ENCODE measurements around the gene TMEM8B. TPM values are rescaled to one million over a fixed set of nuclear protein-coding genes. Genes with fewer than 3 reads are reported as not detected.

TMEM8B gene
- total RNA-seq = 2.0 and 2.1 TPM in 2 replicates

GRCh38 chr9:35829084-35829763 is at the start of gene TMEM8B:
TMEM8B (plus strand) TSS chr9:35829228; CDS start chr9:35829448, 220 bp downstream.

GRCh38 chr9:35791297-35791921 is 37.6 kb upstream of the TMEM8B start, which contains the start of gene NPR2:
NPR2 (plus strand) TSS chr9:35791591; CDS start chr9:35792409, 818 bp downstream.

GRCh38 chr9:35812025-35812602 is 16.9 kb upstream of the TMEM8B start, which contains the start of gene SPAG8:
SPAG8 (minus strand) TSS chr9:35812262; CDS start chr9:35812147, 115 bp downstream.

GRCh38 chr9:35814841-35815543 is 14.0 kb upstream of the TMEM8B start, which contains the start of gene HINT2:
HINT2 (minus strand) TSS chr9:35815042; CDS start chr9:35814979, 63 bp downstream.

GRCh38 chr9:35828716-35829083 is 328 bp upstream of the TMEM8B start, which contains the start of gene FAM221B:
FAM221B (minus strand) TSS chr9:35828732; CDS start chr9:35826161, 2,571 bp downstream.

GRCh38 chr9:35870351-35870923 is 41.4 kb downstream of the TMEM8B start, which contains the start of gene OR13J1:
OR13J1 (minus strand) TSS chr9:35870401; CDS start chr9:35870401, 0 bp downstream.

GRCh38 chr9:35905912-35906679 is 77.1 kb downstream of the TMEM8B start, which contains the start of gene HRCT1:
HRCT1 (plus strand) TSS chr9:35906202; CDS start chr9:35906288, 86 bp downstream.

GRCh38 chr9:35909274-35909673 is 80.2 kb downstream of the TMEM8B start, which contains the start of gene SPAAR:
SPAAR (plus strand) TSS chr9:35909490; CDS start chr9:35910464, 974 bp downstream.

Other genes with a start within 250 kb of the TMEM8B start
- gene TESK1, start 224.0 kb upstream of the TMEM8B start, total RNA-seq = 14.1 and 16.1 TPM in 2 replicates
- gene CD72, start 210.8 kb upstream of the TMEM8B start, total RNA-seq = 0.32 and 1.3 TPM in 2 replicates
- gene SIT1, start 178.3 kb upstream of the TMEM8B start, total RNA-seq = 1.3 TPM in 1 of 2 replicates, not detected in the other
- gene RMRP, start 171.2 kb upstream of the TMEM8B start, total RNA-seq = 11,420 and 19,025 TPM in 2 replicates
- 12.8 and 25.8 TPM in 2 replicates for gene CCDC107, start 170.9 kb upstream of the TMEM8B start, total RNA-seq
- gene ARHGEF39, start 164.0 kb upstream of the TMEM8B start, total RNA-seq = 0.18 and 0.49 TPM in 2 replicates
- gene CA9, start 155.3 kb upstream of the TMEM8B start, total RNA-seq = 8.3 and 8.8 TPM in 2 replicates
- gene TPM2, start 139.3 kb upstream of the TMEM8B start, total RNA-seq = 692 and 1,021 TPM in 2 replicates
- gene TLN1, start 97.0 kb upstream of the TMEM8B start, total RNA-seq = 335 and 378 TPM in 2 replicates
- gene CREB3, start 96.6 kb upstream of the TMEM8B start, total RNA-seq = 60.5 and 72.6 TPM in 2 replicates
- 11.7 and 22.2 TPM in 2 replicates for gene GBA2, start 80.0 kb upstream of the TMEM8B start, total RNA-seq
- 10.7 and 15.2 TPM in 2 replicates for gene RGP1, start 79.9 kb upstream of the TMEM8B start, total RNA-seq
- gene MSMP, start 75.0 kb upstream of the TMEM8B start, total RNA-seq = 2.0 TPM in 1 of 2 replicates, not detected in the other
- 19.9 and 27.5 TPM in 2 replicates for gene NPR2, start 37.6 kb upstream of the TMEM8B start, total RNA-seq
- 0.32 and 0.36 TPM in 2 replicates for gene SPAG8, start 17.0 kb upstream of the TMEM8B start, total RNA-seq
- gene HINT2, start 14.2 kb upstream of the TMEM8B start, total RNA-seq = 19.0 and 24.2 TPM in 2 replicates
- gene FAM221B, start 496 bp upstream of the TMEM8B start, total RNA-seq = not detected in 2 replicates
- gene OR13J1, start 41.2 kb downstream of the TMEM8B start, total RNA-seq = not detected in 2 replicates
- 1.4 and 9.4 TPM in 2 replicates for gene HRCT1, start 77.0 kb downstream of the TMEM8B start, total RNA-seq
- gene SPAAR, start 80.3 kb downstream of the TMEM8B start, total RNA-seq = 4.5 and 7.5 TPM in 2 replicates
- not detected in 2 replicates for gene OR2S2, start 128.9 kb downstream of the TMEM8B start, total RNA-seq
- 35.7 and 37.3 TPM in 2 replicates for gene RECK, start 207.7 kb downstream of the TMEM8B start, total RNA-seq